ENCODE measurements around the gene MAPRE2.

Gene MAPRE2

GRCh38 chr18:35095983-35096676, 54.9 kb downstream of the MAPRE2 start:
- no peak overlapping the region for H3K4me3 ChIP-seq (ENCODE audit: low read depth, low read length)
- DNase-seq (ENCODE audit: low read depth) = peak; percentile 54
- TF ChIP-seq CTCF (IDR thresholded peaks at IDR 0.05; ENCODE audit: insufficient read depth, low read depth, low read length, missing control alignments) = no peak

- H3K4me3 ChIP-seq (ENCODE audit: low read depth, low read length) = no peak overlapping the region
- DNase-seq (ENCODE audit: low read depth) = no peak
- TF ChIP-seq CTCF (IDR thresholded peaks at IDR 0.05; ENCODE audit: insufficient read depth, low read depth, low read length, missing control alignments) = no peak
Measured at GRCh38 chr18:35096677-35097011, 55.4 kb downstream of the MAPRE2 start.

GRCh38 chr18:35097195-35097594, 56.0 kb downstream of the MAPRE2 start:
- no peak for TF ChIP-seq CTCF (IDR thresholded peaks at IDR 0.05; ENCODE audit: insufficient read depth, low read depth, low read length, missing control alignments)
- H3K4me3 ChIP-seq (ENCODE audit: low read depth, low read length) = no peak overlapping the region
- no peak for DNase-seq (ENCODE audit: low read depth)

GRCh38 chr18:35097763-35098162, 56.5 kb downstream of the MAPRE2 start:
- no peak for DNase-seq (ENCODE audit: low read depth)
- no peak overlapping the region for H3K4me3 ChIP-seq (ENCODE audit: low read depth, low read length)
- TF ChIP-seq CTCF (IDR thresholded peaks at IDR 0.05; ENCODE audit: insufficient read depth, low read depth, low read length, missing control alignments) = no peak

GRCh38 chr18:35099911-35100310, 58.7 kb downstream of the MAPRE2 start:
- no peak for TF ChIP-seq CTCF (IDR thresholded peaks at IDR 0.05; ENCODE audit: insufficient read depth, low read depth, low read length, missing control alignments)
- DNase-seq (ENCODE audit: low read depth) = no peak
- no peak overlapping the region for H3K4me3 ChIP-seq (ENCODE audit: low read depth, low read length)

GRCh38 chr18:35104391-35105051, 63.3 kb downstream of the MAPRE2 start:
- no peak overlapping the region for H3K4me3 ChIP-seq (ENCODE audit: low read depth, low read length)
- no peak for DNase-seq (ENCODE audit: low read depth)
- no peak for TF ChIP-seq CTCF (IDR thresholded peaks at IDR 0.05; ENCODE audit: insufficient read depth, low read depth, low read length, missing control alignments)

All from GM12865 (cell line).